ENCODE results near the gene C19orf67. TPM values are rescaled to one million over a fixed set of nuclear protein-coding genes. Genes with fewer than 3 reads are reported as not detected.

Gene C19orf67
- total RNA-seq, 3 donors from 2014 or later, result 0.27 TPM; not detected in 2

GRCh38 chr19:14033946-14034345 lies 51.6 kb downstream of the C19orf67 start:
- no peak for TF ChIP-seq CTCF (IDR thresholded peaks at IDR 0.05)
- ATAC-seq, result no peak
- H3K4me3 ChIP-seq, result no peak overlapping the region
- no peaks in the 10 kb centered on the region for H3K9me3 ChIP-seq
- H3K4me1 ChIP-seq (ENCODE audit: low read depth), result peaks cover 8% of the 10 kb centered on the region
- H3K36me3 ChIP-seq (ENCODE audit: low read depth), result no peaks in the 10 kb centered on the region
- DNase-seq, result no peak
- intact Hi-C loops (cut with DNase I, micrococcal nuclease), result no loop called here

- Histone ChIP-seq H3K4me1 (ENCODE audit: low read depth) (peaks cover 8% of the 10 kb centered on the region), H3K9me3 (no peaks in the 10 kb centered on the region), H3K4me3 (peak within 1 kb of the TSS; percentile 26), H3K36me3 (ENCODE audit: low read depth) (no peaks in the 10 kb centered on the region)
- ATAC-seq, result peak; percentile 86
- DNase-seq, result peak; percentile 69 to 90 (median 78)
- intact Hi-C loops (cut with DNase I, micrococcal nuclease), result no loop called here
- peak; percentile 46 for TF ChIP-seq CTCF (IDR thresholded peaks at IDR 0.05)
These were observed 53.7 kb downstream of the C19orf67 start, which contains the start of gene IL27RA for GRCh38 chr19:14031719-14032480. Gene IL27RA (plus strand): TSS chr19:14031762. CDS start chr19:14031873, 111 bp downstream.

Other genes starting within 250 kb of the C19orf67 start
- 1 to 10 TPM in 1 of 3 donors, not detected in 2; 1.5 TPM for gene NANOS3, start 208.6 kb downstream of the C19orf67 start, total RNA-seq
- gene BRME1, start 179.7 kb downstream of the C19orf67 start, total RNA-seq, result 10 to 100 TPM in 2 of 3 donors, 1 to 10 TPM in 1; 5.5 to 12.9 (median 10.8) TPM
- 100 to 1,000 TPM in 2 of 3 donors, 10 to 100 TPM in 1; 68.4 to 118 (median 101) TPM for gene CC2D1A, start 179.6 kb downstream of the C19orf67 start, total RNA-seq
- gene PODNL1, start 147.4 kb downstream of the C19orf67 start, total RNA-seq, result 1 to 10 TPM; 1.7 to 3.4 (median 2.9) TPM
- gene DCAF15, start 133.3 kb downstream of the C19orf67 start, total RNA-seq, result 10 to 100 TPM; 26.4 to 35.2 (median 34.7) TPM
- 10 to 100 TPM; 15.8 to 17.9 (median 17.1) TPM for gene RFX1, start 79.5 kb downstream of the C19orf67 start, total RNA-seq
- gene RLN3, start 57.6 kb downstream of the C19orf67 start, total RNA-seq, result not detected
- 1 to 10 TPM; 2.0 to 3.1 (median 2.6) TPM for gene IL27RA, start 54.0 kb downstream of the C19orf67 start, total RNA-seq
- gene PALM3, start 23.7 kb downstream of the C19orf67 start, total RNA-seq, result 1 to 10 TPM in 2 of 3 donors, under 1 TPM in 1; 0.82 to 1.2 (median 1.0) TPM
- 10 to 100 TPM; 13.6 to 34.2 (median 32.9) TPM for gene MISP3, start 13.0 kb downstream of the C19orf67 start, total RNA-seq
- gene SAMD1, start 5.0 kb upstream of the C19orf67 start, total RNA-seq, result 10 to 100 TPM; 39.8 to 61.8 (median 49.6) TPM
- 100 to 1,000 TPM in 1 of 3 donors, 10 to 100 TPM in 2; 75.4 to 100 (median 89.1) TPM for gene PRKACA, start 32.0 kb upstream of the C19orf67 start, total RNA-seq
- gene ASF1B, start 50.8 kb upstream of the C19orf67 start, total RNA-seq, result 10 to 100 TPM in 1 of 3 donors, 1 to 10 TPM in 2; 2.4 to 21.7 (median 5.5) TPM
- gene ADGRL1, start 120.4 kb upstream of the C19orf67 start, total RNA-seq, result 10 to 100 TPM; 29.2 to 54.6 (median 35.8) TPM